Measurements from ENCODE around the gene MMEL1.

MMEL1 gene

GRCh38 chr1:2557482-2558400 lies 75.1 kb downstream of the MMEL1 start:
- TF ChIP-seq CTCF (IDR thresholded peaks at IDR 0.05; ENCODE audit: control insufficient read depth, insufficient read depth, low read depth, low read length, missing control alignments): no peak
- DNase-seq (ENCODE audit: low read depth): no peak
- H3K4me3 ChIP-seq (ENCODE audit: control insufficient read depth, low read depth, low read length): no peak overlapping the region

- TF ChIP-seq CTCF (IDR thresholded peaks at IDR 0.05; ENCODE audit: control insufficient read depth, insufficient read depth, low read depth, low read length, missing control alignments): no peak
- DNase-seq (ENCODE audit: low read depth): no peak
- H3K4me3 ChIP-seq (ENCODE audit: control insufficient read depth, low read depth, low read length): peak overlapping the region; percentile 76
Observed at GRCh38 chr1:2556678-2557481, 75.9 kb downstream of the MMEL1 start.

DNA sequence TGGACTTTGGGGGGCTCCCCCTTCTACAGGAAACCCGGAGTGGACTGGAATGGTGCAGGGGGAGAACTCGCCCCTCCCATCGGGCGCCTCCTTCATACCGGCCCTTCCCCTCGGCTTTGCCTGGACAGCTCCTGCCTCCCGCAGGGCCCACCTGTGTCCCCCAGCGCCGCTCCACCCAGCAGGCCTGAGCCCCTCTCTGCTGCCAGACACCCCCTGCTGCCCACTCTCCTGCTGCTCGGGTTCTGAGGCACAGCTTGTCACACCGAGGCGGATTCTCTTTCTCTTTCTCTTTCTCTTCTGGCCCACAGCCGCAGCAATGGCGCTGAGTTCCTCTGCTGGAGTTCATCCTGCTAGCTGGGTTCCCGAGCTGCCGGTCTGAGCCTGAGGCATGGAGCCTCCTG lies 76.5 kb downstream of the MMEL1 start, which contains the start of gene TNFRSF14:
Gene TNFRSF14 (plus strand): TSS at position 95 of the 401 bp plus-strand sequence. CDS start 294 bp downstream, at position 389.
- H3K4me3 ChIP-seq (ENCODE audit: control insufficient read depth, low read depth, low read length): peak within 1 kb of the TSS; percentile 76
- TF ChIP-seq CTCF (IDR thresholded peaks at IDR 0.05; ENCODE audit: control insufficient read depth, insufficient read depth, low read depth, low read length, missing control alignments): no peak
- no peak for DNase-seq (ENCODE audit: low read depth)

- peak overlapping the region; percentile 76 for H3K4me3 ChIP-seq (ENCODE audit: control insufficient read depth, low read depth, low read length)
- TF ChIP-seq CTCF (IDR thresholded peaks at IDR 0.05; ENCODE audit: control insufficient read depth, insufficient read depth, low read depth, low read length, missing control alignments): no peak
- DNase-seq (ENCODE audit: low read depth): no peak
Observed at GRCh38 chr1:2555634-2556276, 77.1 kb downstream of the MMEL1 start.

GRCh38 chr1:2554621-2555387 lies 78.0 kb downstream of the MMEL1 start:
- peak; percentile 43 for TF ChIP-seq CTCF (IDR thresholded peaks at IDR 0.05; ENCODE audit: control insufficient read depth, insufficient read depth, low read depth, low read length, missing control alignments)
- no peak for DNase-seq (ENCODE audit: low read depth)
- no peak overlapping the region for H3K4me3 ChIP-seq (ENCODE audit: control insufficient read depth, low read depth, low read length)
